Nephron progenitor cell (in vitro differentiated cells): ENCODE data around the gene LIPK.
A peak's percentile ranks its signal among the peaks of the same experiment; 100 is the strongest.

Experiments
- DNase-seq: peaks from one replicate; pipeline ENCODE4 v3.0.0; 2021
- H3K27ac Mint-ChIP-seq: 2 replicates; pipeline ENCODE4 v1.8.0; 2021; ENCODE audit warnings: mild to moderate bottlenecking, moderate library complexity, mixed read lengths
- H3K27me3 Mint-ChIP-seq: 2 replicates; pipeline ENCODE4 v1.8.0; 2021; ENCODE audit warnings: mild to moderate bottlenecking, low read depth, mixed read lengths; ENCODE audit not compliant: poor library complexity
- H3K36me3 Mint-ChIP-seq: 2 replicates; pipeline ENCODE4 v1.8.0; 2021; ENCODE audit warnings: low read depth, mixed read lengths
- H3K4me1 Mint-ChIP-seq: 2 replicates; pipeline ENCODE4 v1.8.0; 2021; ENCODE audit warnings: mixed read lengths
- H3K4me3 Mint-ChIP-seq: 2 replicates; pipeline ENCODE4 v1.8.0; 2021; ENCODE audit warnings: mild to moderate bottlenecking, moderate library complexity, mixed read lengths
- H3K9me3 Mint-ChIP-seq: 2 replicates; pipeline ENCODE4 v1.8.0; 2021; ENCODE audit warnings: mild to moderate bottlenecking, moderate library complexity, mixed read lengths
- CTCF ChIP-seq: fragments of 200-600 bp; sonication (generic); IDR thresholded peaks from 2 replicates; pipeline ENCODE4 v1.5.0; 2021; ENCODE audit warnings: antibody characterized with exemption

The LIPK gene

DNA sequence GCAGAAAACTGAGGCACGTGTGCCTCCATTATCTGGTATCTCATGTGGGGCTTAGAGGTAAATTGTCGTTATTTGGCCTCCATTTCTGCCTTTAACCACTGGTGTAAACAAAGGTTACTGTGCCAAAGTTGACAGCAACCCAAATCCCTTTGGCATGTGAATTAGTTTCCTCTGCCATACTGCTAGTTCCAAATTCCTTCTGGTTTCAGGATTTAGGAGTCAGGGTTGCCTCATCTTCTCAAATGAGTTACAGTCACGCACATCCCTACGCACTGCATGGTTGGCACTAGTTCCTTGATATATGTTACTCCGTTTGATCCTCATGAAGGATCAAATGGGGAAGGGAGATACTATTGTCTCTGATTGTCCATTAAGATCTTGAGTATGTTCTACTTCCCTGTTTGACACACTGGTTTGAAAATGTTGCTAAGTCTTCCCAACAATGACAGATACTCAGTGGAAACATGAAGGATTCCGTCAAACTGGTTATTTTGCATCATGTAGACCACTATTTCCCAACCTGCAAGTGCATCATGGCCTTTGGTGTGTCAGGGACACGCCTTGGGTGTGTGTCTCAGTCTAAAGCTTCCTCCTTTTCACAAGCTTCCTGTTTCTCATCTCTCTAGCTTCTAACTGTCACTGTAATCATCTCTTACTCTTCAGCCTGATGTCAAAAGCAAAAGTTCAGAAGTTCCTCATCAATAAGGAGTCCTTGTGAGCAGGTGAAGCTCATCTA, 53.5 kb downstream of the LIPK start, which contains the start of gene LIPN:
Gene LIPN (plus strand): TSS at position 655 of the 736 bp plus-strand sequence. CDS start 1,386 bp downstream, outside the sequence.
- Mint-ChIP-seq H3K27me3 (no peaks in the 10 kb centered on the region), H3K36me3 (no peaks in the 10 kb centered on the region), H3K9me3 (no peaks in the 10 kb centered on the region), H3K4me1 (peaks cover 19% of the 10 kb centered on the region), H3K4me3 (no peak within 1 kb of the TSS), H3K27ac (no peak within 1 kb of the TSS)
- DNase-seq = no peak
- TF ChIP-seq CTCF = no peak

GRCh38 chr10:88762906-88763305, 56.9 kb downstream of the LIPK start:
- no peak overlapping the region for H3K27ac Mint-ChIP-seq
- peaks cover under 1% of the 10 kb centered on the region for H3K27me3 Mint-ChIP-seq
- no peak for DNase-seq
- TF ChIP-seq CTCF = no peak
- no peaks in the 10 kb centered on the region for H3K36me3 Mint-ChIP-seq
- no peak overlapping the region for H3K4me3 Mint-ChIP-seq
- H3K4me1 Mint-ChIP-seq = peaks cover 20% of the 10 kb centered on the region
- no peaks in the 10 kb centered on the region for H3K9me3 Mint-ChIP-seq

DNA sequence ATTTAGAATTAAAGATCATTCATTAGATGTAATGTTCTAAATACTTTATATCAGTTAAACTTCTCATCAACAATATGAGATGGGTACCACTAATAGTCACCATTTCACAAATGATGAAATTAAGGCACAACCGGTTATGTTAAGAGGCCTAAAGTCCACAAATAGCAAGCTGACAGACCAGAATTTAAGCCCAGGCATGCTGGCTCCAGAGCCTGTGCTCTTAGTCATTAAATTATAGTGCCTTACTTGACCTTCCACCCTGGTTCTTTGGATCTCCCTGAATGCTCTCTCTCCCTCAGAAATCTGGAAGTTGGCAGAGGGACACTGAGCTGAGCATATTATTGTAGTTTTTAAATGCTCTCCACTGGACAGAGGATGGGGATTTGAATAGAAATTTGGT, 57.4 kb downstream of the LIPK start:
- Mint-ChIP-seq H3K4me1 (peaks cover 20% of the 10 kb centered on the region), H3K27ac (peak overlapping the region; percentile 22), H3K9me3 (no peaks in the 10 kb centered on the region), H3K4me3 (no peak overlapping the region), H3K36me3 (no peaks in the 10 kb centered on the region), H3K27me3 (peaks cover 3% of the 10 kb centered on the region)
- peak; percentile 5 for DNase-seq
- no peak for TF ChIP-seq CTCF

GRCh38 chr10:88764110-88764509, 58.1 kb downstream of the LIPK start:
- Mint-ChIP-seq H3K27me3 (peaks cover 3% of the 10 kb centered on the region), H3K4me3 (no peak overlapping the region), H3K9me3 (no peaks in the 10 kb centered on the region), H3K4me1 (peaks cover 20% of the 10 kb centered on the region), H3K27ac (no peak overlapping the region), H3K36me3 (no peaks in the 10 kb centered on the region)
- DNase-seq = no peak
- TF ChIP-seq CTCF = no peak

GRCh38 chr10:88765816-88766215, 59.8 kb downstream of the LIPK start:
- Mint-ChIP-seq H3K4me1 (peaks cover 20% of the 10 kb centered on the region), H3K9me3 (no peaks in the 10 kb centered on the region), H3K27ac (no peak overlapping the region), H3K27me3 (peaks cover 3% of the 10 kb centered on the region), H3K4me3 (no peak overlapping the region), H3K36me3 (no peaks in the 10 kb centered on the region)
- no peak for TF ChIP-seq CTCF
- no peak for DNase-seq

GRCh38 chr10:88769384-88769783, 63.3 kb downstream of the LIPK start:
- H3K27ac Mint-ChIP-seq = no peak overlapping the region
- peaks cover 3% of the 10 kb centered on the region for H3K4me1 Mint-ChIP-seq
- no peak overlapping the region for H3K4me3 Mint-ChIP-seq
- peaks cover 6% of the 10 kb centered on the region for H3K9me3 Mint-ChIP-seq
- no peak for DNase-seq
- no peaks in the 10 kb centered on the region for H3K36me3 Mint-ChIP-seq
- TF ChIP-seq CTCF = no peak
- H3K27me3 Mint-ChIP-seq = peaks cover 3% of the 10 kb centered on the region
